IPS-18c (cell line): Measurements from ENCODE around the gene CRACR2A.

Experiments used
- H3K4me3 ChIP-seq: 2 replicates; pipeline ENCODE4 v1.7.0; 2013; ENCODE audit warnings: low read depth, mild to moderate bottlenecking, low read length, moderate library complexity; ENCODE audit not compliant: insufficient read depth
- H3K9me3 ChIP-seq: one replicate; pipeline ENCODE4 v1.6.1; 2013; ENCODE audit warnings: mild to moderate bottlenecking, low read length, moderate library complexity; ENCODE audit not compliant: control insufficient read depth, insufficient read depth

Gene CRACR2A

GRCh38 chr12:3752741-3753486 lies at the start of gene CRACR2A:
Gene CRACR2A (minus strand): TSS chr12:3753109. CDS start chr12:3696999, 56,110 bp downstream.
- Histone ChIP-seq H3K4me3 (peak within 1 kb of the TSS; percentile 44), H3K9me3 (peaks cover 3% of the 10 kb centered on the region)

- Histone ChIP-seq H3K4me3 (no peak overlapping the region), H3K9me3 (no peaks in the 10 kb centered on the region)
Measured at GRCh38 chr12:3797531-3798048, 44.7 kb upstream of the CRACR2A start.

DNA sequence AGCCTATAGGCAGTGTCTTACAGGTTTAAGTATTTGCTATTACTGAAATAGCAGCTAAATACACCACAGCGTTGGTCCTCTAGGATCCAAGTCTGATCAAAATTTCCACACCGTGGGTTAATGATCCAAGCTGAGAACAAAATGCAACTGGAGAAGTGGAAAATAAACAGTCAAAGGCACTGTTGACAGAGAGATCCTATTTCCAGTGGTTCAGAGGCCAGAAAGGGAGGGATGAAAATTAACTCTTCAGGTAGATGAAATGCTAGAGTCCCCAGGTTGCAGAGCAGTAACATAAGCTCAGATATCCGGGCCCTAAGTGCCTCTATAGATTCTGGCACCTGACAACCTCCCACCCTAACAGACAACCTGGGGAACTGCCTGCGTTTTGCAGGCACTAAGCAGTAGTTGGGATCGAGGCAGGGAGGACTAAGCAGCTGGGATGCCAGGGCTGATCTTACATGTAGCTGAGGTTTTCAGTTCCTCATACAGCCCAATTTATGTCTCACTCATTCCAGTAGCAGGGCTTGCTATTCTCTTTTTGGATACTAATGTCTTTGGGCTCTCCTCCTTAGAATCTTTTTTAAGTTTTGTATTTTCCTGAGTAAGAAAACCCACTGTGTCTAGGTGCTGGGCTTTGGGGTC lies 42.7 kb upstream of the CRACR2A start:
- Histone ChIP-seq H3K9me3 (no peaks in the 10 kb centered on the region), H3K4me3 (no peak overlapping the region)

- no peak overlapping the region for H3K4me3 ChIP-seq
- H3K9me3 ChIP-seq, result no peaks in the 10 kb centered on the region
Measured at GRCh38 chr12:3795066-3795465, 42.2 kb upstream of the CRACR2A start.

DNA sequence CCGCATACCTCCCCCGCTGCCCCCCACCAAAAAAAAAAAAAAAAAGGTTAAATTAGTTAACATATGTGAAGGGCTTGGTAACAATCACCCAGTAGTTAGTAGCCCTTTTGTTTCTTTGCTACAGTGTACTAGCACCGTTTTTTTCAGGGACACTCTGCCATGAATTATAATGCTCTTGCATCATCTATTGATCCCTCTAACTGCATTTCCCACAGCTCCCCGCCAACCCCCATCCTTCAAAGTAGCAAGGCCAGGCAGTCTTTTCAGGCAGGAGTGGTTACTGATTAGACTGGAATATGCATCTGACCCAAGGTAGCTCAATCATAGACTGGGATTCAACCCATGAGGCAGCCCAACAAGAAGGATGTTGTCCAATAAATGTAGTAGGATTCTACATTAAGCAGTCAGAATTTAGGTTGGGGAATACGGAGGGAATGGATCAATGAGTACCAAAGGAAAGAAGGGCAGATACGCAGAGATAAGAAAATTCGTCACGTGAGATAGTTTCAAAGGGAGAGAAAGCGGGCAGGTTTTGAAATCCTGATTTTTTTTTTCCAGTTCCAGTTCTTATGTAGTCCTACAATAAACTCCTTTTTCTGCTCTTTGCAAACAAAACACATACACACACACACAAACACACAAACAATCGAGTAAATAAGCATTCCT lies 39.8 kb upstream of the CRACR2A start:
- Histone ChIP-seq H3K4me3 (no peak overlapping the region), H3K9me3 (no peaks in the 10 kb centered on the region)

GRCh38 chr12:3791256-3791874 lies 38.5 kb upstream of the CRACR2A start:
- no peak overlapping the region for H3K4me3 ChIP-seq
- no peaks in the 10 kb centered on the region for H3K9me3 ChIP-seq

DNA sequence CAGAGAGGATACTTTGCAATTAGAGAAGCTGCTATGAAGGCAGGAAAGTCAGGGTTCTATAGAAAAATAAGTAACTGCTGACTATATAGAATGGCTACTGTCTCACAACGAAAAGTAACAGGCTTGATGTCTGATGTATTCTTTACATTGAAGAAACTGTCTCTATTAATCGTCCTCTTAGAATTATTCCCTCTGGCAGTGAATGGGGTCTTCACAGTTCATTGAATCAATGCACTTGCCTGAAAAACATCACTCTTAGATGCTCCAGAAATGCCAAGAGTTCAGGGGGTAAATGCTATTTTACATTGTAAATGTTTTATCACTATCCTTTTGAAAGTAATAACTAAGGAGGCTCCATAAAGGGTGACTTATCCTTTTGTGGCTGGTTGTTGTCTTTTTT lies 37.7 kb upstream of the CRACR2A start:
- Histone ChIP-seq H3K9me3 (no peaks in the 10 kb centered on the region), H3K4me3 (no peak overlapping the region)

DNA sequence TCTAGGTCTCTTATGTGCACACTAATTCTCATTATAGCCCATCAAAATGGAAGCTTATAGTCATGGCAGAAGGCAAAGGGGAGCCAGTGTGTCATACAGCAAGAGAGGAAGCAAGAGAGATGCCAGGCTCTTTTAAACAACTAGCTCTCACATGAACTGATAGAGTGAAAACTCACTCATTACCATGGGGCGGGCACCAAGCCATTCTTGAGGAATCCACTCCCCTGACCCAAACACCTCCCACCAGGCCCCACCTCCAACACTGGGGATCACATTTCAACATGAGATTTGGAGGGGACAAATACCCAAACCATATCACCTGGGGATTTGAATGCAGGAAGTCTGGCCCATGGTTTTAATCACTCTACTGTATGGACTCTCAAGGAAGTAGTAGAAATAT lies 36.9 kb upstream of the CRACR2A start:
- H3K9me3 ChIP-seq, result no peaks in the 10 kb centered on the region
- H3K4me3 ChIP-seq, result no peak overlapping the region

- Histone ChIP-seq H3K4me3 (no peak overlapping the region), H3K9me3 (no peaks in the 10 kb centered on the region)
Measured at GRCh38 chr12:3777206-3777809, 24.4 kb upstream of the CRACR2A start.

DNA sequence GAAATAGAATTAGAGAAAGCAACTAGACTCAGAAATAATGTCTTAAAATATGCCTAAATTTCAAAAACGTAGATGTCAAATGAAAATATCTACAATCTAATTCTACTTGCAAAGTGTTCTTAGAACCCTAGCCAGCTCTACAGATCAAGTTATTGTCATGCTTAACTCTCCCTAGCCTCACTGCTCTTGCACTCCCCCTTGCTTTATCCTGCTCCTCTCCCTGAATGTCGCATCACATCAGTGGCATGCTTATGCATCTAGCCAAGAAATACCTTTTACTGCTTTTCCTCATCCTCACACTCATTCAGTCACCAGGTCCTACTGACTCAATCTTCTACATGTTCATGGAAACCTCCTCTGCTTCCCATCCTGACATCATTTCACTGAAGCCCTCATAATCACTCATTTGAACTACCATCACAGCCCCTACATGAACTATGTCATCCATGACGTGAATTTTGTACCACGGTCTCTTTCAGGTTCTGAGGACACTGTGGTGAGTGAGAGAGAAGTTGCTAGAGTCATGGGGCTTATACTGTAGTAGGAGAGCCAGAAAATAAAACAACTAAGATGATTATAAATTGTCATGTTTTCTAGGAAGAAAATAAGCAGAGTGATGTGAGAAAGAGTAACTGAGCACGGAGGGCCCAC lies 22.6 kb upstream of the CRACR2A start:
- no peaks in the 10 kb centered on the region for H3K9me3 ChIP-seq

GRCh38 chr12:3772380-3772779 lies 19.5 kb upstream of the CRACR2A start:
- Histone ChIP-seq H3K9me3 (no peaks in the 10 kb centered on the region), H3K4me3 (no peak overlapping the region)

More for the DNA sequence above, 22.6 kb upstream of the CRACR2A start:
- no peak overlapping the region for H3K4me3 ChIP-seq

DNA sequence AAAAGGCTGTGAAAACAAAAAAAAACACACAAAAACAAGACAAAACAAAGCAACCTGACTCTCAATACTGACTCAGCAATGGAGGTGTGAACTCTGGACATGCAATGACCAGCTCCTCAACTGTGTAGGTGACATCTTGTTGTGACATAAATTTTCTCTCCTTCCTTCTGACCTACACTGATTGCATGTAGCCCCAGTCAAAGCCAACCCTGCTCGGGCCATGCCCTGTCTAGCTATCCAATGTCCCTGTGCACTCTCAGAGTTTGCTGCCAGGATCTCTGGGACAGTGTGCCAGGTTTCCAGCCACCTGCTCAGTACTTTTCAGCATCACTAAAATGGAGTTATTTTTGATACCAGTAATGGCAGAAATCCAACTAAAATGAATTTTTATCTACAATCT lies 18.9 kb upstream of the CRACR2A start:
- Histone ChIP-seq H3K9me3 (no peaks in the 10 kb centered on the region), H3K4me3 (no peak overlapping the region)

DNA sequence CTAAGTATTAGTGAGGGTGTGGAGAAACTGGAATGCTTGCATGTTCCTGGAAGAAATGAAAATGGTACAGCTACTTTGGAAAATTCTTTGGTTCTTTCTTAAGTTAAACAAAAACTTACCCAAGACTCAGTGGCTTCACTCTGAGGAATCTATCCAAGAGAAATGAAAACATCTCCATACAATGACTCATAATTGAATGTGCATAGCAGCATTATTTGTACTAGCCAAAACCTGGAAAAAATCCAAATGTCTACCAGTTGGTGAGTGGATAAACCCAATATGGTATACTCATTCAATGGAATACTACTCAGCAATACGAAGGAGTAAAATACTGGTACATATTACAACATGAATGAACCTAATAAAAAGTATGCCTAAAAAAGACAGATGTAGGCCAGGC lies 18.0 kb upstream of the CRACR2A start:
- H3K9me3 ChIP-seq, result no peaks in the 10 kb centered on the region
- H3K4me3 ChIP-seq, result no peak overlapping the region

DNA sequence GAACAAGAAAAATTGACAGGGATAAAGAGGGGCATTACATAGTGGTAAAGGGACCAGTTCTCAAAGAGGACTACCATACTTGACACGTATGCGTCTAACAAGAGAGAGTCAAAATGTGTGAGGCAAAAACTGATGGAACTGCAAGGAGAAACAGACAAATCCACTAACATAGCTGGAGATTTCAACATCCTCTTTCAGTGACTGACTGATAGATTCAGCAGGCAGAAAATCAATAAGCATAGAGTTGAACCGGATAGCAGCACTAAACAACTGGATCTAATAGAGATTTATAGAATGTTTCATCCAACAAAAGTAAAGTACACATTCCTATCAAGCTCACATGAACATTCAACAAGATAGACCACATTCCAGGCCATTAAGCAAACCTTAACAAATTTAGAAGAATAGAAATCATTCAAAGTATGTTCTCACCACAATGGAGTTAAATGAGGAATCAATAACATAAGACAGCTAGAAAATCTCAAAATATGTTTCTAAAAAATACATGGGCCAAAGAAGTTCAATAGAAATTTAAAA lies 16.1 kb upstream of the CRACR2A start:
- Histone ChIP-seq H3K4me3 (no peak overlapping the region), H3K9me3 (no peaks in the 10 kb centered on the region)

DNA sequence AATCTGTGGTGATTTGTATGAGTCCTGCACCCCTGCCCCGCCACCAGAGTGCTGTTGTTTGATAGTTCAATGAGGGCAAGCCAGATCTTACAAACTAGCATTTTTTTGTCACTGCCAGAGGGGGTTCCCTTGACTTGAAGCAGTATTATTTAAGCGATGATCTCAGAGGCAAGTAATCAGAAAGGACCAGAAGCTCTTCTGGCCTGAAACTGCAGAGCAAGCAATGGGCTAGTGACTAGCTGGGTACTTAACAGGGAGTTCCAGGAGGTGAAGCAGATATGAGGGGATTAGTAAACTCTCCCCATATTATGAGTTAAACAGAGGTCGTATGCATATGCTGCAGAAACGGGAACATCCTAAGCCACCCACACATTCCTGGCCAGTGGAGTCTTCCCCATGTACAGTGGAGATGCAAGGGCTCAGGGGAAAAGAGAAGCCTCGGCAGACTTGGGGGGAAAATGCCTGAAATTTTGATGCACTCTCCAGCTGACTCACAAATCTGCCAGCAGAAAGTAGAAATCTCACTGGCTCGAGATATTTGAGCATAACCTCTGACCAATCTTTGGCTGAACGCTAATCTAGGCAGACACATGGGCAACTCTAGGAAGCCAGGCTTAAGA lies 8.3 kb upstream of the CRACR2A start:
- Histone ChIP-seq H3K4me3 (no peak overlapping the region), H3K9me3 (no peaks in the 10 kb centered on the region)

DNA sequence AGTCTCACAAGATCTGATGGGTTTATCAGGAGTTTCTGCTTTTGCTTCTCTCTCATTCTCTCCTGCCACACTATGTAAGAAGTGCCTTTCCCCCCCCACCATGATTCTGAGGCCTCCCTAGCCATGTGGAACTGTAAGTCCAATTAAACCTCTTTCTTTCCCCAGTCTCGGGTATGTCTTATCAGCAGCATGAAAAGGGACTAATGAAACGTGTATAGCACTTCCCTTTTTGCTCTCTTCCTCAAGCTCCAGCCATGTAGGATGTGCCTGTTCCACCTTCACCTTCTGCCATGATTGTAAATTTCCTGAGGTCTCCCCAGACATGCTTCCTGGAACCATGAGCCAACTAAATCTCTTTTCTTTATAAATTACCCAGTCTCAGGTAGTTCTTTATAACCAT lies 7.0 kb upstream of the CRACR2A start:
- Histone ChIP-seq H3K9me3 (no peaks in the 10 kb centered on the region), H3K4me3 (no peak overlapping the region)
